AG04449 (cell line): ENCODE measurements around the gene TRDN.

Experiments
- CTCF ChIA-PET: fragments of 350-600 bp; formaldehyde crosslinking; extraction: SDS; loops from one replicate; lab custom pipeline; 2021; ENCODE audit warnings: antibody characterized with exemption; lab: Yijun Ruan, JAX
- POLR2A ChIA-PET: fragments of 400-600, 350-600 bp; formaldehyde crosslinking; extraction: SDS; loops from one replicate; lab custom pipeline; 2020; ENCODE audit warnings: antibody characterized with exemption, inconsistent platforms; lab: Yijun Ruan, JAX
- DNase-seq: peaks from one replicate; pipeline ENCODE4 v3.0.0-alpha.2; 2010; ENCODE audit warnings: low read depth, low spot score
- H3K4me3 ChIP-seq: 2 replicates; pipeline ENCODE4 v1.5.1; 2011; ENCODE audit warnings: low read depth, mild to moderate bottlenecking, control low read depth, low read length
- TF ChIP-seq, protein P1 (sequence below): IDR thresholded peaks from one replicate; pipeline ENCODE4 v1.5.1; 2011; ENCODE audit warnings: mild to moderate bottlenecking, moderate library complexity, low read length, control low read depth, inconsistent platforms; ENCODE audit not compliant: insufficient read depth; ENCODE audit errors: missing control alignments

The TRDN gene

DNA sequence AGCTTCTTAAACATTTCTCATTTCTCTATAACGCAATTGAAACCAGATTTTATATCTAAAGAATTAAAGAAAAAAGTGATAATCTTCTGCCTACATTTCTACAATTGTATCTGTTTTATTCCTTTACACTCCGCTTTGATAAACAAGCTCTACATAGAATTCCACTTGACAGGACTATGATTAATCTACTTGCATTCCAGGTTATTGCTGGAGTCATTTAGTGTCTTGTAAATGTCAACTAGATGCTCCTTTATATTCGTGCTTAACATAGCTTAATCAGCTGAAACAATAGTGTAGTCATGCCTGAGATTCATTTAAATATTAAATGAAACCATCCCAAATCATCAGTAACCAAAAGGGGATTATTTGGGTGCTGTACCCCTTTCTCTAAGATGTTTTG lies 284.0 kb downstream of the TRDN start:
- ChIA-PET POLR2A (no interaction called here), CTCF (no interaction called here)

DNA sequence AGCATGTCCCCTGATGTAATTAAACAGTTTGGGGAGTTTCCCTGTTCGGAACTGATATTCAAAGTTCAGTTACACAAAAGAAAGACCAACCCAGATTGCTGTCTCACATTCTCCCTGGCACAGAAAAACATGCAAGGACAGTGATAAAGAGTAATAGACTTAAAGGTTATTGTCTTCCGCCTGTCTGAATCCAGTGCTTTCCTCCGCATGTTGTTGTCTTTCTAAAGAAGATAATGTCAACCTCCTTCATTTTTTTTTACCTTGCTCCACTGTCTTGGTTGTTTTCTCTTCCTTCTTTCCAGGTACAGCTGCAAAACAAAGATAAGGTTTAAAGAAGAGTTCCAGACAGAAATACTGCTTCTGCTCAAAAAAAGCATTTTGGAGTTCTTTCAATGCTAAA lies 284.5 kb downstream of the TRDN start:
- ChIA-PET CTCF (no interaction called here), POLR2A (no interaction called here)
- TF ChIP-seq, protein P1, sequence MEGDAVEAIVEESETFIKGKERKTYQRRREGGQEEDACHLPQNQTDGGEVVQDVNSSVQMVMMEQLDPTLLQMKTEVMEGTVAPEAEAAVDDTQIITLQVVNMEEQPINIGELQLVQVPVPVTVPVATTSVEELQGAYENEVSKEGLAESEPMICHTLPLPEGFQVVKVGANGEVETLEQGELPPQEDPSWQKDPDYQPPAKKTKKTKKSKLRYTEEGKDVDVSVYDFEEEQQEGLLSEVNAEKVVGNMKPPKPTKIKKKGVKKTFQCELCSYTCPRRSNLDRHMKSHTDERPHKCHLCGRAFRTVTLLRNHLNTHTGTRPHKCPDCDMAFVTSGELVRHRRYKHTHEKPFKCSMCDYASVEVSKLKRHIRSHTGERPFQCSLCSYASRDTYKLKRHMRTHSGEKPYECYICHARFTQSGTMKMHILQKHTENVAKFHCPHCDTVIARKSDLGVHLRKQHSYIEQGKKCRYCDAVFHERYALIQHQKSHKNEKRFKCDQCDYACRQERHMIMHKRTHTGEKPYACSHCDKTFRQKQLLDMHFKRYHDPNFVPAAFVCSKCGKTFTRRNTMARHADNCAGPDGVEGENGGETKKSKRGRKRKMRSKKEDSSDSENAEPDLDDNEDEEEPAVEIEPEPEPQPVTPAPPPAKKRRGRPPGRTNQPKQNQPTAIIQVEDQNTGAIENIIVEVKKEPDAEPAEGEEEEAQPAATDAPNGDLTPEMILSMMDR = no peak
- no peak for DNase-seq
- no peak overlapping the region for H3K4me3 ChIP-seq

More for the DNA sequence above, 284.0 kb downstream of the TRDN start:
- TF ChIP-seq, protein P1 = no peak
- H3K4me3 ChIP-seq = no peak overlapping the region
- DNase-seq = no peak

DNA sequence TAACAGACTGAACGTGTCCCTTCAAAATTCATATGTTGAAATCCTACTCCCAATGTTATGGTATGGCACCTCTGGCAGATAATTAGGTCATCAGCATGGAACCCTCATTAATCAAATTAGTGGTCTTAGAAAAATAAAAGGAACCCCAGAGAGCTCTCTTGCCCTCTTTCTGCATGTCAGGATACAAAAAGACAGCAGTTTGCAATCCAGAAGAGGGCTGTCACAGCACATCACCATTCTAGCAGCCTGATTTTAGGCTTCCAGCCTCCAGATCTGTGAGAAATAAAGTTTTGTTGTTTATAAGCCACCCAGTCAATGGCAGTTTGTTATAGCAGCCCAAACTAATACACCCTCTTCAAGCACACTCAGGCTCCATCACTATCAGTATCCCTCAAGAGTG lies 292.9 kb downstream of the TRDN start:
- TF ChIP-seq, protein P1 = no peak
- no peak for DNase-seq
- POLR2A ChIA-PET = no interaction called here
- no peak overlapping the region for H3K4me3 ChIP-seq
- CTCF ChIA-PET = no interaction called here

DNA sequence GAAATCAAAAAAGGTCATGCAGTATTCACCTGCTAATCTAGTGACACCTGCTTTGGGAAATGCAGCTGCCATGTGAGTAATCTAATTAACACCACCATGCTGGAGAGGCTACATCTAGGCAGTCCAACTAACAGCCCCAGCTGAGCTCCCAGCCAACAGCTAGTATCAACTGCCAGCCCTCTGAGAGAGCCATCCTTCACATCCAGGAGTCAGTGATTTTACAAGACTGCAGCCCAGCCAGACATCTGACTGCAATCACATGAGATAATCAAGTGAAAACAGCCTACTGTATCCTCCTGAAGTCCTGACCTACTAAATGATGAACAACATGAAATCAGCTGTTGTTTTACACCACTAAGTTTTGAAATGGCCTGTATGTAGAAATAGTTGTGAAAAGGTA lies 298.4 kb downstream of the TRDN start:
- no peak for DNase-seq
- H3K4me3 ChIP-seq = no peak overlapping the region
- TF ChIP-seq, protein P1 = no peak

DNA sequence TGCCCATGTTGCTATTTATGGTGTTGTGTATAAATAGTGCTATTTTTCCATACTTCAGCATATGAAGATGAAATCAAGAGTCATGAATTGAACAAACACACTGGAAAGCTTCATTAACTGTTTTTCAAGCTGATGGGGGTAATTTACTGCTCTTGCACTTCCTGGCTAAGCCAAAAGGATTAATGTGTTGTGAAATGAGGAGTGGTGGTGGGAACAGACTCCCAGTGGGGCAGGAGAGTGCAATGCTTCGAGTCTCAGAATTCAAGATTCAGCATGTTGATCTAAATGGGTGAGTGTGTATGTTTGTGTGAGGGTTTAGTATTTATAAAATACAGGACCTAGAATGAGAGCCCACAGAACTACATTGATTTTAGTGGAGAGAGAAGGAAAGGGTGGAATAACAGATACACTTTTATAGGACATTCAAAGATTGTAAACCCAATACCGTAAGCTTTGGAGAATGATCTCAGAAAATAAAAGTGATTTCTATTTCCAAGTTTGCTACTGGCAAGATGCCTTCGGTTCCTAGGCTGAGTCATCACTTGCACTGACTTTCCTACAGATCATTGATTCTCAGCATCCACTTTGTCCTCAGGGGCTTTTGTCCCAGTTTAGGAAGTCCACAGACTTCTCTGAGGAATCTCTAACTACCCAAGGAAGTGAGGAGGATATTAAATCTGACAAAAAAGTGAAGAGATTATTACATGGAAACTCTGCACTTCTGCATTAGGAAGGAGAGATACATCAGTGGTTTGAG lies 303.6 kb downstream of the TRDN start:
- no peak overlapping the region for H3K4me3 ChIP-seq
- DNase-seq = no peak
- CTCF ChIA-PET = no interaction called here
- TF ChIP-seq, protein P1 = no peak
- POLR2A ChIA-PET = no interaction called here

More for the DNA sequence above, 298.4 kb downstream of the TRDN start:
- ChIA-PET CTCF (no interaction called here), POLR2A (no interaction called here)

DNA sequence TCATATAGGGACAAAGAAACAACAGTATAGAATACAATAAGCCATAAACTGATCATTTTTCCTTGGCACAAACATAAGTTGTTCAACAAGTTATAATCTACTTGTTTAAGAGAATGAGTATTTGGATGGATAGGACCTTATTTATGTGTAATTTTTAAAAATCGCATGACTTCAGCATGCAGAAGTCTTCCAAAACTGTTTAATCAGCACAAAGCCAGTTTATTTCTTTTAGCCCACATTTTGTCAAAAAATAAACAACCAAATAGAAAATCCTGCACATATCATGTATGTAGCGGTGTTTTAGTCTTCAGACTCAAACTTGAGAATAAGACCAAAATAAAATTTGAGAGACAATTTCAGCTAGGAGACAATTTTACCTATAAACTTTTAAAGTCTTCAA lies 304.7 kb downstream of the TRDN start:
- no peak overlapping the region for H3K4me3 ChIP-seq
- no peak for DNase-seq
- TF ChIP-seq, protein P1 = no peak
- CTCF ChIA-PET = no interaction called here
- POLR2A ChIA-PET = no interaction called here
